ENCODE data around the gene ARPC2. TPM values are rescaled to one million over a fixed set of nuclear protein-coding genes. Genes with fewer than 3 reads are reported as not detected.

The ARPC2 gene
- total and polyA plus RNA-seq, 2 of the 13 experiments (the other 11 are each of a cell fraction or from before 2014, with no cell fraction given) = 168 to 303 TPM

DNA sequence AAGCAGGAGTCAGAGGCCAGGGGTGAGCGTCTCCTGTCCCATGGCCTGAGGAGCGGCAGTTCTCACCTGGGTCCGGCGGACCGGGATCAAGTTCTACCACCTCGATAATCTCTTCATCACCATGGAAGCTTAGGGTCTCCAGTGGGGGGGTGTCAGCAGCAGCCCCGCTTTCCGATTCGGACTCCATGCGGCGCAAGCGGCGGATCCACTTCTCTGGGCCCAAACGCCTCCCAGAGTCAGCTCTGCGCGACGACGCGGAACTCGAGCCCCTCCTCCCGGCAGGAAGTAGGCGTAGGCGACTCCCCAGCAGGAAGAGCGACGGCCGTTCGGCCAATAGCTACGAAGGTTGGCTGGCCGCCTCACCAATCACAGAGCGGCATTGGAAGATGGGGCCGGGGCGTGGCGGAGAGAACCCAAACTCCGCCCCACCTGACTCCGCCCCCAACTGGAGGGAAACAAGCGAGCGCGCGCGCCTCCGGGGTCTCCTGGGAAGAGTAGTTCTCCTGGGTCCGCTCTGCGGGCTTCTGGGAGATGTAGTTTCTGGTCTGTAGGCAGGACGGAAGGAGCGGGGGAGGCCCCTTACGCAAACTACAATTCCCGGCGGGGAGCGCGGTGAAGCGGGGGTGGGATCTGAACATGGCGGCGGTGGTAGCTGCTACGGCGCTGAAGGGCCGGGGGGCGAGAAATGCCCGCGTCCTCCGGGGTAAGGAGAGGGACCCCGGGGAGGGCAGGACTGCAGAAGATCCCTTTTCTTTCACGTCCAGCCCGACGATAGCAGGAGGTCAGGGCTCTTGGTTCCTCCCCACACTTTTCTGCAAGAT, 53.1 kb downstream of the ARPC2 start, which contains the start of the genes AAMP and PNKD (continued):
- TF ChIP-seq ZNF558 (CRISPR knock-in tag; IDR thresholded peaks at IDR 0.05; ENCODE audit: borderline replicate concordance) = no peak
- TF ChIP-seq SALL1 (CRISPR knock-in tag; IDR thresholded peaks at IDR 0.05) = no peak; the same call in 1 of the 2 replicates
- TF ChIP-seq FOXA3 (CRISPR knock-in tag; IDR thresholded peaks at IDR 0.05) = peak; percentile 71
- 0 out of 2 replicates have a peak, but pooled peaks have one; percentile 3 for TF ChIP-seq ZNF33B (CRISPR knock-in tag; IDR thresholded peaks at IDR 0.05)
- TF ChIP-seq ZFYVE20 (CRISPR knock-in tag; IDR thresholded peaks at IDR 0.05; ENCODE audit: borderline replicate concordance, low read depth) = no peak
- TF ChIP-seq, protein P1, sequence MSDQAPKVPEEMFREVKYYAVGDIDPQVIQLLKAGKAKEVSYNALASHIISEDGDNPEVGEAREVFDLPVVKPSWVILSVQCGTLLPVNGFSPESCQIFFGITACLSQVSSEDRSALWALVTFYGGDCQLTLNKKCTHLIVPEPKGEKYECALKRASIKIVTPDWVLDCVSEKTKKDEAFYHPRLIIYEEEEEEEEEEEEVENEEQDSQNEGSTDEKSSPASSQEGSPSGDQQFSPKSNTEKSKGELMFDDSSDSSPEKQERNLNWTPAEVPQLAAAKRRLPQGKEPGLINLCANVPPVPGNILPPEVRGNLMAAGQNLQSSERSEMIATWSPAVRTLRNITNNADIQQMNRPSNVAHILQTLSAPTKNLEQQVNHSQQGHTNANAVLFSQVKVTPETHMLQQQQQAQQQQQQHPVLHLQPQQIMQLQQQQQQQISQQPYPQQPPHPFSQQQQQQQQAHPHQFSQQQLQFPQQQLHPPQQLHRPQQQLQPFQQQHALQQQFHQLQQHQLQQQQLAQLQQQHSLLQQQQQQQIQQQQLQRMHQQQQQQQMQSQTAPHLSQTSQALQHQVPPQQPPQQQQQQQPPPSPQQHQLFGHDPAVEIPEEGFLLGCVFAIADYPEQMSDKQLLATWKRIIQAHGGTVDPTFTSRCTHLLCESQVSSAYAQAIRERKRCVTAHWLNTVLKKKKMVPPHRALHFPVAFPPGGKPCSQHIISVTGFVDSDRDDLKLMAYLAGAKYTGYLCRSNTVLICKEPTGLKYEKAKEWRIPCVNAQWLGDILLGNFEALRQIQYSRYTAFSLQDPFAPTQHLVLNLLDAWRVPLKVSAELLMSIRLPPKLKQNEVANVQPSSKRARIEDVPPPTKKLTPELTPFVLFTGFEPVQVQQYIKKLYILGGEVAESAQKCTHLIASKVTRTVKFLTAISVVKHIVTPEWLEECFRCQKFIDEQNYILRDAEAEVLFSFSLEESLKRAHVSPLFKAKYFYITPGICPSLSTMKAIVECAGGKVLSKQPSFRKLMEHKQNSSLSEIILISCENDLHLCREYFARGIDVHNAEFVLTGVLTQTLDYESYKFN (CRISPR knock-in tag; conservative IDR thresholded peaks at IDR 0.05) = no peak; the same call in 1 of the 2 replicates
- peak; percentile 94 for TF ChIP-seq GATAD1 (CRISPR knock-in tag; IDR thresholded peaks at IDR 0.05)
- no peak for TF ChIP-seq ZNF326 (CRISPR knock-in tag; IDR thresholded peaks at IDR 0.05; ENCODE audit: borderline replicate concordance)
- TF ChIP-seq JUN (CRISPR knock-in tag; IDR thresholded peaks at IDR 0.05) = no peak; the same call in 1 of the 2 replicates
- TF ChIP-seq, protein P2, sequence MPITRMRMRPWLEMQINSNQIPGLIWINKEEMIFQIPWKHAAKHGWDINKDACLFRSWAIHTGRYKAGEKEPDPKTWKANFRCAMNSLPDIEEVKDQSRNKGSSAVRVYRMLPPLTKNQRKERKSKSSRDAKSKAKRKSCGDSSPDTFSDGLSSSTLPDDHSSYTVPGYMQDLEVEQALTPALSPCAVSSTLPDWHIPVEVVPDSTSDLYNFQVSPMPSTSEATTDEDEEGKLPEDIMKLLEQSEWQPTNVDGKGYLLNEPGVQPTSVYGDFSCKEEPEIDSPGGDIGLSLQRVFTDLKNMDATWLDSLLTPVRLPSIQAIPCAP (CRISPR knock-in tag; IDR thresholded peaks at IDR 0.05; ENCODE audit: low read depth) = no peak; the same call in 1 of the 2 replicates
- no peak for TF ChIP-seq ZNF572 (CRISPR knock-in tag; IDR thresholded peaks at IDR 0.05)
- TF ChIP-seq GZF1 (CRISPR knock-in tag; IDR thresholded peaks at IDR 0.05) = no peak
- TF ChIP-seq ZNF510 (CRISPR knock-in tag; IDR thresholded peaks at IDR 0.05; ENCODE audit: low read depth) = no peak
- peak; percentile 97 for TF ChIP-seq SUZ12 (IDR thresholded peaks at IDR 0.05; ENCODE audit: low read depth, low read length)
- peak; percentile 88 for TF ChIP-seq SPEN (CRISPR knock-in tag; IDR thresholded peaks at IDR 0.05; ENCODE audit: low read depth)
- TF ChIP-seq, protein P3, sequence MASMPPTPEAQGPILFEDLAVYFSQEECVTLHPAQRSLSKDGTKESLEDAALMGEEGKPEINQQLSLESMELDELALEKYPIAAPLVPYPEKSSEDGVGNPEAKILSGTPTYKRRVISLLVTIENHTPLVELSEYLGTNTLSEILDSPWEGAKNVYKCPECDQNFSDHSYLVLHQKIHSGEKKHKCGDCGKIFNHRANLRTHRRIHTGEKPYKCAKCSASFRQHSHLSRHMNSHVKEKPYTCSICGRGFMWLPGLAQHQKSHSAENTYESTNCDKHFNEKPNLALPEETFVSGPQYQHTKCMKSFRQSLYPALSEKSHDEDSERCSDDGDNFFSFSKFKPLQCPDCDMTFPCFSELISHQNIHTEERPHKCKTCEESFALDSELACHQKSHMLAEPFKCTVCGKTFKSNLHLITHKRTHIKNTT (CRISPR knock-in tag; IDR thresholded peaks at IDR 0.05) = 0 out of 2 replicates have a peak, but pooled peaks have one; percentile 63
- no peak for TF ChIP-seq HNRNPUL1 (IDR thresholded peaks at IDR 0.05; ENCODE audit: low read depth, low read length)
- peak; percentile 90 for TF ChIP-seq ZNF350 (CRISPR knock-in tag; IDR thresholded peaks at IDR 0.05; ENCODE audit: borderline replicate concordance, low read depth)
- TF ChIP-seq U2AF2 (IDR thresholded peaks at IDR 0.05; ENCODE audit: low read depth, low read length) = no peak
- TF ChIP-seq CENPX (CRISPR knock-in tag; IDR thresholded peaks at IDR 0.05) = no peak
- no peak for TF ChIP-seq ZNF260 (CRISPR knock-in tag; IDR thresholded peaks at IDR 0.05; ENCODE audit: borderline replicate concordance, low read depth)
- peak; percentile 49; the same call in 1 of the 2 replicates for TF ChIP-seq HDAC1 (CRISPR knock-in tag; IDR thresholded peaks at IDR 0.05)
- TF ChIP-seq HOXA7 (CRISPR knock-in tag; IDR thresholded peaks at IDR 0.05) = no peak
- peak; percentile 61; the same call in 1 of the 2 replicates for TF ChIP-seq CEBPB (IDR thresholded peaks at IDR 0.05; ENCODE audit: borderline replicate concordance, low read depth, low read length)
